ENCODE data around the gene RPS27L. TPM values are rescaled to one million over a fixed set of nuclear protein-coding genes. Genes with fewer than 3 reads are reported as not detected.

RPS27L gene
- polyA plus RNA-seq, 2 of the 4 experiments (the other 2 are of a cell fraction) = 609 to 748 TPM

DNA sequence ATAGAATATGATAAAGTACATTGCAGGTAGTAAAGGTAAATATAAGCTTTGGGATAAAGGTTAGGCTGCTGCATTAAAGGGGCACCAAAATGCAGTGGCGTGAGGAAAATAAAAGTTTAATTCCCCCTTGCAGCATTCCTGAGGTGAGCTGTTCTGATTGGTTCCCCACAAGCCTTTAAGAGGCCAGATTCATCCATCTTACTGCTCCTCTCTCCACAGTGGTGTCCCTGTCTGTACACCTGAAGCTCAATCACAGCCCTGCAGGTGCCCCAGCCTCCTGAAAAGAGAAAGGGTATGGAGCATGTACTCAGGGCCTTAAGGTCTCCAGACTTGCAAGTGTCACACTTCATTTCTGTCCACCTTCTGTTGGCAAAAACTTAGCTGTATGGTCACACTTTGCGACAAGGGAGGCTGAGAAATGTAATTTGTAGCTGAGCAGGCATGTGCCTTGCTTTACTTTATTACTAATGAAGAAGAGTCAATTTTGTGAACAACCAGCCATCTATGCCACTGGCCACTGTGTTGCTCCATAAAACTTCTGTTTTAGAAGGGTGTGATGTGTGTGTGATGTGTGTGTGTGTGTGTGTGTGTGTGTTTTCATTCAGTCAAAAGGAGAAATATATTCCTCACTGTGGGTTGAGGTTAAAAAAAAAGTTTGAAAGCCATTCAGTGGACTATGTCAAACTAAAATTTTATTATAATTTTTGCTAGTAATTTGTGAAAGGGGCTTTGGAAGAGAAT, 22.9 kb downstream of the RPS27L start:
- peak overlapping the region; percentile 20; the same call in 2 of the 3 replicates for H3K4me2 ChIP-seq
- H3K9me3 ChIP-seq = no peaks in the 10 kb centered on the region
- peak; percentile 28 for FAIRE-seq
- no peak for TF ChIP-seq RFX5 (IDR thresholded peaks at IDR 0.05)
- no peak for TF ChIP-seq HOXB5 (CRISPR knock-in tag; IDR thresholded peaks at IDR 0.05)
- POLR2A ChIA-PET = interaction anchor here (0.8 to 3.9 kb wide), 2 partner anchors 10 to 23 kb away, joined by 3 to 18 read pairs; partner anchors contain the start of gene RPS27L
- no peak overlapping the region for H3K4me3 ChIP-seq
- H3K4me1 ChIP-seq = peaks cover 40% of the 10 kb centered on the region
- H3K27ac ChIP-seq = peak overlapping the region; percentile 38 to 69; a peak in 5 of 6 replicates
- DNase-seq (ENCODE audit: low read depth in 1 of 2, low spot score in 1 of 2) = no peak
- CTCF ChIA-PET = interaction anchor here (0.6 to 4.1 kb wide), 6 partner anchors 10 to 1266 kb away, joined by 3 to 20 read pairs (median 4); no protein-coding TSS in a partner anchor
- ATAC-seq = peak; percentile 46 to 57; a peak in 3 of 6 replicates
- WGBS (ENCODE audit: missing lambda C conversion rate) = 95% methylated on average over 2 of the region's 2 CpGs

DNA sequence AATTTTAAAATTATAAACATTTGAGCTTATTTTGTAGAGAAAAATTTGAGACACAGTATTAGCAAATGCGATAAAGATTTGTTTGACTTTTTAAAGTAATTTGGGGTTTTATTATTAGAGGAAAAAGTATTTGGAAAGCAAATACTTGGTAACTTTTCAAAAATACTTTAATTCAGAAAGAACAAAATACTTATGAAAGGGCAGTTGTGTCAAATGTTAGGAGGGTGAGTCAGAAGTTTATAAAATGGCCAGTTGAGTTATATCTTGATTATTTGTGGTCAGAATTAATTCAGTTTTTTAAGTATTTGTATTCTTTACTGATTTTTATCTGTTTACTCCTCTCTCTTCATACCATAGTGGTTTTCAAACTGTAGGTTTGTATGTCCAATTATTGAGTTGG, 23.5 kb downstream of the RPS27L start:
- no peaks in the 10 kb centered on the region for H3K9me3 ChIP-seq
- no peak for ATAC-seq
- no peak overlapping the region; a peak in 1 of 6 replicates for H3K27ac ChIP-seq
- TF ChIP-seq, protein P1, sequence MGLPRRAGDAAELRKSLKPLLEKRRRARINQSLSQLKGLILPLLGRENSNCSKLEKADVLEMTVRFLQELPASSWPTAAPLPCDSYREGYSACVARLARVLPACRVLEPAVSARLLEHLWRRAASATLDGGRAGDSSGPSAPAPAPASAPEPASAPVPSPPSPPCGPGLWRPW (IDR thresholded peaks at IDR 0.05) = no peak
- TF ChIP-seq CBX2 (IDR thresholded peaks at IDR 0.05; ENCODE audit: borderline replicate concordance, low read depth) = no peak
- TF ChIP-seq GATA3 (IDR thresholded peaks at IDR 0.05; ENCODE audit: borderline replicate concordance) = no peak
- no peak for TF ChIP-seq KDM1A (IDR thresholded peaks at IDR 0.05; ENCODE audit: low read depth)
- TF ChIP-seq CHD2 (IDR thresholded peaks at IDR 0.05; ENCODE audit: low read length, partially characterized antibody) = no peak
- TF ChIP-seq TFCP2L1 (CRISPR knock-in tag; IDR thresholded peaks at IDR 0.05) = no peak
- 0 out of 2 replicates have a peak, but pooled peaks have one; percentile 26 for TF ChIP-seq HOXA7 (CRISPR knock-in tag; IDR thresholded peaks at IDR 0.05)
- FAIRE-seq = no peak
- ChIA-PET POLR2A (interaction anchor here (3.9 kb wide), 1 partner anchor 23 kb away, joined by 18 read pairs; the partner anchor contains the start of gene RPS27L), CTCF (interaction anchor here (0.6 to 4.1 kb wide), 5 partner anchors 24 to 1265 kb away, joined by 3 to 20 read pairs (median 4); no protein-coding TSS in a partner anchor)
- H3K4me3 ChIP-seq = no peak overlapping the region
- peaks cover 40% of the 10 kb centered on the region for H3K4me1 ChIP-seq
- 64% methylated on average over 1 of the region's 1 CpG for WGBS (ENCODE audit: missing lambda C conversion rate)
- peak overlapping the region; percentile 20; the same call in 2 of the 3 replicates for H3K4me2 ChIP-seq
- no peak for DNase-seq (ENCODE audit: low read depth in 1 of 2, low spot score in 1 of 2)

DNA sequence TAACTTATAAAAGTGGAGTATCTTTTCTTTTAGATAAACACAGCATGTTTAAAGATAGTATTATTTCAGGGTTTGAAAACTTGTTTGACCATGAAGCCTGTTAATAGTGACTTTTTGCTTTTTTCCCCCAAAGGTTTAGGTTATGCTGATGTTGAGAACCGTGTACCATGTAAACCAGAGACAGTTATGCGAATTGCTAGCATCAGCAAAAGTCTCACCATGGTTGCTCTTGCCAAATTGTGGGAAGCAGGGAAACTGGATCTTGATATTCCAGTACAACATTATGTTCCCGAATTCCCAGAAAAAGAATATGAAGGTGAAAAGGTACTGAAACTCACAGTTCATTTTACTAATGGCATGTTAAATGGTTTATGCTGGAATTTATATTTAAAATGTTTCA, 30.6 kb downstream of the RPS27L start:
- peak; percentile 91 for TF ChIP-seq MAFK (IDR thresholded peaks at IDR 0.05; ENCODE audit: partially characterized antibody)
- TF ChIP-seq CHD2 (IDR thresholded peaks at IDR 0.05; ENCODE audit: low read length, partially characterized antibody) = no peak
- 82% methylated on average over 3 of the region's 3 CpGs for WGBS (ENCODE audit: missing lambda C conversion rate)
- H3K4me1 ChIP-seq = peaks cover 10% of the 10 kb centered on the region; the same call in 2 of the 3 replicates
- CTCF ChIA-PET = interaction anchor here (1.1 to 2.3 kb wide), 4 partner anchors 32 to 251 kb away, joined by 3 to 11 read pairs (median 3); no protein-coding TSS in a partner anchor
- no peak overlapping the region for H3K27ac ChIP-seq
- FAIRE-seq (peak; percentile 97), DNase-seq (ENCODE audit: low read depth in 1 of 2, low spot score in 1 of 2) (no peak), ATAC-seq (no peak)
- POLR2A ChIA-PET = interaction anchor here (1.1 kb wide), 1 partner anchor 24 kb away, joined by 5 read pairs; no protein-coding TSS in a partner anchor
- H3K9me3 ChIP-seq = no peaks in the 10 kb centered on the region
- no peak overlapping the region for H3K4me3 ChIP-seq
- H3K4me2 ChIP-seq = no peak overlapping the region

DNA sequence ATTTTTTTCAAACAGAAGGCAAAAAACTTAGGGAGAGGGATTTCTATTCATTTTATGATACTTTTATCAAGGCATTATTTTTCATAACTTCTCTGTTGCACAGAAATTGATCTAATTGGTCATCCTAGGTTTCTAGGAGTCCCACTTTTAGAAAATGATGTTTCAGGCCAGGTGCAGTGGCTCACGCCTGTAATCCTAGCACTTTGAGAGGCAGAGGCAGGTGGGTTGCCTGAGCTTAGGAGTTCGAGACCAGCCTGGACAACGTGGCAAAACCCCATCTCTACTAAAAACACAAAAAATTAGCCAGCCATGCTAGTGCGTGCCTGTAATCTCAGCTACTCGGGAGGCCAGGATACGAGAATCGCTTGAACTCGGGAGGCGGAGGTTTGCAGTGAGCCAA, 32.8 kb downstream of the RPS27L start:
- H3K9me3 ChIP-seq = peaks cover 10% of the 10 kb centered on the region
- peaks cover 14% of the 10 kb centered on the region; the same call in 2 of the 3 replicates for H3K4me1 ChIP-seq
- H3K4me2 ChIP-seq = no peak overlapping the region
- H3K4me3 ChIP-seq = no peak overlapping the region
- 97% methylated on average over 9 of the region's 9 CpGs for WGBS (ENCODE audit: missing lambda C conversion rate)
- H3K27ac ChIP-seq = no peak overlapping the region
- DNase-seq (ENCODE audit: low read depth in 1 of 2, low spot score in 1 of 2) = no peak
- ChIA-PET POLR2A (no interaction called here), CTCF (interaction anchor here (0.6 to 2.8 kb wide), 5 partner anchors 10 to 76 kb away, joined by 3 to 11 read pairs (median 5); no protein-coding TSS in a partner anchor)
- no peak for ATAC-seq
- no peak for FAIRE-seq
- TF ChIP-seq EHF (CRISPR knock-in tag; IDR thresholded peaks at IDR 0.05) (no peak), POLR2A (IDR thresholded peaks at IDR 0.05; ENCODE audit: low read length) (no peak), SMC3 (IDR thresholded peaks at IDR 0.05) (no peak), PHF8 (IDR thresholded peaks at IDR 0.05; ENCODE audit: borderline replicate concordance, low read depth) (no peak), RAD21 (conservative IDR thresholded peaks at IDR 0.05 in 1 of 2, IDR thresholded peaks at IDR 0.05 in 1 of 2) (no peak), FOSL2 (IDR thresholded peaks at IDR 0.05) (no peak), FOSL2 (CRISPR knock-in tag; IDR thresholded peaks at IDR 0.05) (no peak), KDM1A (IDR thresholded peaks at IDR 0.05; ENCODE audit: low read depth) (no peak), BHLHE40 (IDR thresholded peaks at IDR 0.05; ENCODE audit: low read depth, low read length) (no peak), ESRRA (IDR thresholded peaks at IDR 0.05; ENCODE audit: borderline replicate concordance, low read length) (no peak), TFCP2L1 (CRISPR knock-in tag; IDR thresholded peaks at IDR 0.05) (no peak)
- TF ChIP-seq, protein P2, sequence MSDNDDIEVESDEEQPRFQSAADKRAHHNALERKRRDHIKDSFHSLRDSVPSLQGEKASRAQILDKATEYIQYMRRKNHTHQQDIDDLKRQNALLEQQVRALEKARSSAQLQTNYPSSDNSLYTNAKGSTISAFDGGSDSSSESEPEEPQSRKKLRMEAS (IDR thresholded peaks at IDR 0.05) = no peak
- TF ChIP-seq, protein P3, sequence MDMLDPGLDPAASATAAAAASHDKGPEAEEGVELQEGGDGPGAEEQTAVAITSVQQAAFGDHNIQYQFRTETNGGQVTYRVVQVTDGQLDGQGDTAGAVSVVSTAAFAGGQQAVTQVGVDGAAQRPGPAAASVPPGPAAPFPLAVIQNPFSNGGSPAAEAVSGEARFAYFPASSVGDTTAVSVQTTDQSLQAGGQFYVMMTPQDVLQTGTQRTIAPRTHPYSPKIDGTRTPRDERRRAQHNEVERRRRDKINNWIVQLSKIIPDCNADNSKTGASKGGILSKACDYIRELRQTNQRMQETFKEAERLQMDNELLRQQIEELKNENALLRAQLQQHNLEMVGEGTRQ (IDR thresholded peaks at IDR 0.05) = no peak
- TF ChIP-seq, protein P1 (IDR thresholded peaks at IDR 0.05) = no peak
- TF ChIP-seq, protein P4, sequence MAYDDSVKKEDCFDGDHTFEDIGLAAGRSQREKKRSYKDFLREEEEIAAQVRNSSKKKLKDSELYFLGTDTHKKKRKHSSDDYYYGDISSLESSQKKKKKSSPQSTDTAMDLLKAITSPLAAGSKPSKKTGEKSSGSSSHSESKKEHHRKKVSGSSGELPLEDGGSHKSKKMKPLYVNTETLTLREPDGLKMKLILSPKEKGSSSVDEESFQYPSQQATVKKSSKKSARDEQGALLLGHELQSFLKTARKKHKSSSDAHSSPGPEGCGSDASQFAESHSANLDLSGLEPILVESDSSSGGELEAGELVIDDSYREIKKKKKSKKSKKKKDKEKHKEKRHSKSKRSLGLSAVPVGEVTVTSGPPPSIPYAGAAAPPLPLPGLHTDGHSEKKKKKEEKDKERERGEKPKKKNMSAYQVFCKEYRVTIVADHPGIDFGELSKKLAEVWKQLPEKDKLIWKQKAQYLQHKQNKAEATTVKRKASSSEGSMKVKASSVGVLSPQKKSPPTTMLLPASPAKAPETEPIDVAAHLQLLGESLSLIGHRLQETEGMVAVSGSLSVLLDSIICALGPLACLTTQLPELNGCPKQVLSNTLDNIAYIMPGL (CRISPR knock-in tag; IDR thresholded peaks at IDR 0.05; ENCODE audit: borderline replicate concordance) = no peak
- TF ChIP-seq, protein P5, sequence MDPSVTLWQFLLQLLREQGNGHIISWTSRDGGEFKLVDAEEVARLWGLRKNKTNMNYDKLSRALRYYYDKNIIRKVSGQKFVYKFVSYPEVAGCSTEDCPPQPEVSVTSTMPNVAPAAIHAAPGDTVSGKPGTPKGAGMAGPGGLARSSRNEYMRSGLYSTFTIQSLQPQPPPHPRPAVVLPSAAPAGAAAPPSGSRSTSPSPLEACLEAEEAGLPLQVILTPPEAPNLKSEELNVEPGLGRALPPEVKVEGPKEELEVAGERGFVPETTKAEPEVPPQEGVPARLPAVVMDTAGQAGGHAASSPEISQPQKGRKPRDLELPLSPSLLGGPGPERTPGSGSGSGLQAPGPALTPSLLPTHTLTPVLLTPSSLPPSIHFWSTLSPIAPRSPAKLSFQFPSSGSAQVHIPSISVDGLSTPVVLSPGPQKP (IDR thresholded peaks at IDR 0.05; ENCODE audit: low read depth, low read length) = no peak
